HG03159 (cell line): ENCODE results near the gene NKX6-2.

Source experiments
- ATAC-seq: cut with Tn5 transposase; IDR thresholded peaks from one replicate; pipeline ENCODE4 v1.9.1; 2021; ENCODE audit warnings: mild to moderate bottlenecking, moderate library complexity; ENCODE audit not compliant: unreplicated experiment

The NKX6-2 gene

DNA sequence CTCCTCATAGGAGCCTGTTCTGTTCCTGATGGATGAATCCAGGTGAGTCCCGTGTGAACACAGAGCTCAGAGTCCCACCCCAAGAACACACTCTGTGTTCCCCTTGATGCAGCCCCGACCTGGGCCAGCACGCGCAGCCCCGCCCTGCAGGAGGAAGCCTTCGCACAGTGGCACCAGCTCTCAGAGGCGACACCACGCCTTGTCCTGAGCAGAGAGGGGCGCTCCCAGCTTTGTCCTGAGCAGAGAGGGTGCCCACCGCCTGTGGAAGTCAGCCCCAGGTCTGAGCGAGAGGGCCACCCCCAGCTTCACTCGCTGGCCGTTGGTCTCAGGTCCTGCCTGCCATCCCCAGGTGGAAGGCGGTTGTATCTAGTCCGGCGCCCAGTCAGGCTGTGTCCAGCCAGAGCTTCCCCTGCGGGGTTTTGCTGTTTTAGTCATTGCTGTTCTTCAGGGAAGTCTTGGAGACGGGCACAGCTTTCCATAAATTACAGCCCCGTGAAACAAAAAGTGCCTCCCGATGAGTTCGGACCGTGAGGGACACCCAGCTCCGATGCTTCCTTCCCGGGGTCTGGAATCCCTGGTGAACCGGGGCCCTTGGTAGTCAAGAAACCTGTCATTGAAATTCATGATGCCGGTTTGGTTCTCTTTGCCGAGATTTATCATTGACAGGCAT is 43.6 kb downstream of the NKX6-2 start:
- ATAC-seq = no peak

GRCh38 chr10:132740588-132740987 is 45.4 kb downstream of the NKX6-2 start:
- ATAC-seq = no peak

DNA sequence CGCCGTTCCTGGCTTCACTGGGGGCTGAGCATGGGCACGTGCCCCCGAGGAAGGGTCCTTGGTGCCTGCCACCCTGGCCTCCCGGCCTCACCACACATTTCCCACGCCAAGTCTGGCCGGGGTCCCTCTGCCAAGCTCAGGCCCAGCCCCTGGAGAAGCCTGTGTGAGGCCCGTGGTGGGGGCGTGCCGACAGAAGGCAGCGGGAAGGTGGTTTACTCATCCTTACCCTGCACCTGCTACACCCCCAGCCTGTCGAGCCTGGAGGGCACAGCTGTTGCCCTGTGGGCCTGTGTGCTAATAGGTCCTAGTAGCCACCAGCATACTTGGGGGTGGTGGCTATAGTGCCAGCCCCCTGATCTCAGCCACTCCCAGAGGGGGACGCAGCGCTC is 46.7 kb downstream of the NKX6-2 start:
- ATAC-seq = no peak

- ATAC-seq = no peak
Measured at GRCh38 chr10:132738454-132739224, 47.3 kb downstream of the NKX6-2 start.

DNA sequence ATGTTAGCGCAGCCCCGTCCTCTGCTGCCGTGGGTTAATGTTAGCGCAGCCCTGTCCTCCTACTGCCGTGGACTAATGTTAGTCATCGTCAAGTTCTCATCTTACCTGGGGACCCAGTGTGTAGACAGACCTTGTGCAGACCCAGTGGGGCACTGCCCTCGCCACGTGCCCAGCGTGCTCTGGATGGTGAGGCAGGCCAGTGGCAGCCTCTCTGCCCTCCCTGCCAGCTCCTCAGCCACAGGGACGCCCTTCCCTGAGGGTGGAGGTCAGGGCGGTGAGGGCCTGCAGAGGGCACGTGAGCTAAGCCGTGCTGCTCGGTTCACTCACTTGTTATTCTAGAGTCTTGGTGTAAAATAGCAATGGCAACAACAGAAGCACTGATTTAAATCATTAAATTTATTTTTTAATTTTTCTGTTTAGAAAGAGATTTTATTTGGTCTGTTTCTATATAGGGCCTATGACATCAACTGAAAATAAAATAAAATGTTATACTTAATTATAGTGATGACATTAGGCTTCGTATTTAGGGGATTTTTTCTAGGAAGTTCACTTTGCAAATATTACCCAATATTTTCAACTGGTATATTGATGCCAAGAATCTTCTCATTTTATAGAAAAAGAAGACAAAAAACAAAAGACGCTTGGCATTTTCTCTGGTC is 48.4 kb downstream of the NKX6-2 start:
- no peak for ATAC-seq

DNA sequence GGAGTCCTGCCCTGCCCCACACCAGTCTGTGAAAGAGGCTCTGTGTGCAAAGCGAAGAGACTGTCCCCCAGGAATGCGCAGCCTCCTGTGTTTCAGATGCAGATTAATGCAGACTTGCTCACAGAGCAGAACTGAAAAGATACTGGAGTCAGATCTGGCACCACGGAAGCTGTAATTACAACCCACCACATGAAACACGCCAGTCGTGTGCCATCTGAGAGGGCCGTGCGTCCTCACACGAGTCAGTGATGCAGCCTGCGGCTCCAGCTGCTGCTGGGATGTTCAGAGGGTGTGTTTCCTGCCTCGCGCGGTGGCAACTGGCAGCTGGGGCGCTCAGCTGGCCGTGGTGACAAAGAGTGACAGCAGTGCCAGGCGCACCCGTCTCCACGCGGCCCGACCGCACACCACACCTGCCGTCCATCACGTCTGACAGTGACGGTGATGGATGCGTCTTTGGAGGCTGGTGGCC is 50.0 kb downstream of the NKX6-2 start:
- ATAC-seq = no peak

DNA sequence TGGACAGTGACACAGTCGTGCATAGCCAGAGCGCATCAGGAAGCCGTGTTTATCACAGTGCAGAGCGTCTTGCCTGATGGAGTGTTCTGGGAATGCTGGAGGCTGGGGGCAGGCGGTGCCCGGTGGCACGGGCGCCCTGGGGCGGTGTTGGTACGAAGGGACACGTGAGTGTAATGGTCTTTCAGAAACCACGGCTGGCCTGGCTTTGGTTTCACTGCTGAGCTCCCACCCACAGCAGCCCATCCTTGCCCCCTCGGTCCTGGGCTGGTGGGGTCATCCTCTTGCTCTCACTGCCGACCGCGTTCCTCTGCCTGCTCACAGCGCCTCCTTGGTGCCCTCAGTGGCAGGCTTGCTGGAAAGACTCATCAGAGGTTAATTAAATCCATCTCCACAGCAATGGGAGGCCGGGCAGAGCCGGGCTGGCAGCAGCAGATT is 50.6 kb downstream of the NKX6-2 start:
- no peak for ATAC-seq

DNA sequence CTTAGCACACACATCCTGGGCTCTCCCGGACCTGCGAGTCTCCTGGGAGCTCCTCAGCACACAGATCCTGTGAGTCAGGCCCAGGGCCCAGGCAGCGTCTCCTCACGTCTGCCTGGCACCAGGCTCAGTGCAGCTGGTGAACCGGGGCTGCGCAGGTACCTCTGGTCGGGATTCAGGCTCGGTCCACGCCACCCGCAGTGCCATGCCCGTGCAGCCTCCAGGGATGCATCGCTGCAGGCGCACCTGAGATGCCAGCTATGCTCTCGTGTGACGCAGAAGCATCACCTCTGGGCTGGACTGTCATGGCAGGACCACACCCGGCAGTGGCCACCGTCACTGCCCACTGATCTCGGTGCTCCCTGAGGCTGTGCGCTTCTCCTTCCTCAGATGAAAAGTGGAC is 52.0 kb downstream of the NKX6-2 start:
- no peak for ATAC-seq
